Transverse colon (tissue), 4 donors: ENCODE data around the gene LDB2. TPM values are rescaled to one million over a fixed set of nuclear protein-coding genes. Genes with fewer than 3 reads are reported as not detected.

Experiments used
- DNase-seq: peaks from one replicate; pipeline ENCODE4 v3.0.0-alpha.2; 2019
- H3K27ac ChIP-seq, 4 donors: fragments of 200-600 bp; sonication (generic); 2 replicates each; pipeline ENCODE4 v1.5.1; 2016 to 2018; ENCODE audit warnings: inconsistent platforms in 4 of 4
- H3K27me3 ChIP-seq: fragments of 200-600 bp; sonication (generic); 2 replicates; pipeline ENCODE4 v1.5.1; 2017; ENCODE audit warnings: inconsistent platforms
- H3K36me3 ChIP-seq, 4 donors: fragments of 200-600 bp; sonication (generic); 2 replicates each; pipeline ENCODE4 v1.5.1; 2017 to 2019; ENCODE audit warnings: inconsistent platforms in 4 of 4
- H3K4me1 ChIP-seq, 4 donors: fragments of 200-600 bp; sonication (generic); 2 replicates each; pipeline ENCODE4 v1.5.1; 2017 to 2020; ENCODE audit warnings: inconsistent platforms in 4 of 4
- H3K4me3 ChIP-seq, 4 donors: fragments of 200-600 bp; sonication (generic); 1 replicate in 1 of 4; 2 replicates in 3 of 4; pipeline versions ENCODE4 v1.5.1 to v1.6.1; 2017 to 2019; ENCODE audit warnings: inconsistent platforms in 4 of 4
- H3K9me3 ChIP-seq, 2 donors: fragments of 200-600 bp; sonication (generic); 2 replicates each; pipeline ENCODE4 v1.5.1; 2017 to 2019; ENCODE audit warnings: inconsistent platforms in 2 of 2
- CTCF ChIP-seq, 5 experiments: fragments of 200-600 bp in 3 of 5; fragments of 450-650 bp in 2 of 5; sonication (generic) in 3 of 5; IDR thresholded peaks; 1 replicate in 2 of 5; 2 replicates in 3 of 5; pipeline ENCODE4 v1.5.1; 2016 to 2017; ENCODE audit warnings: antibody characterized with exemption in 5 of 5, inconsistent platforms in 3 of 5, mild to moderate bottlenecking in 2 of 5, moderate library complexity in 1 of 5
- EP300 ChIP-seq: sonication (generic); formaldehyde crosslinking; IDR thresholded peaks from one replicate; pipeline ENCODE4 v1.6.1; 2017; ENCODE audit warnings: antibody characterized with exemption, low read depth
- POLR2A ChIP-seq: fragments of 450-650 bp; IDR thresholded peaks from one replicate; pipeline ENCODE4 v1.6.1; 2016; ENCODE audit warnings: antibody characterized with exemption, mild to moderate bottlenecking, moderate library complexity
- POLR2AphosphoS5 ChIP-seq, 3 donors: sonication (generic); formaldehyde crosslinking; IDR thresholded peaks; one replicate each; pipeline ENCODE4 v1.6.1; 2016; ENCODE audit warnings: antibody characterized with exemption in 3 of 3
- WGBS, 2 donors: methylation state at CpG; one replicate each; pipeline ENCODE4 v1.1.5; 2018; ENCODE audit warnings: low coverage in 1 of 2; 5-methylcytosine and 5-hydroxymethylcytosine counted together
- in situ Hi-C, 4 donors: fragments of 200-750 bp; cut with MboI; loops; one replicate each; pipeline versions ENCODE4 v1.15.0 to v1.15.1; 2017; ENCODE audit warnings: low sequenced_read_pairs in 3 of 4, low pct_ligation_motif_present in 1 of 4, low pct_unique_long_range_greater_than_20kb in 1 of 4
- intact Hi-C: fragments of 100-400 bp; cut with DNase I; formaldehyde crosslinking; loops from one replicate; pipeline ENCODE4 v1.15.1; 2023; ENCODE audit warnings: low total_unique reads
- total RNA-seq, 4 donors: library from RNA; depleted of rRNA; stranded (reverse); fragments of >200 nt; gene quantifications; one replicate each; pipeline ENCODE4 v1.1.0, GENCODE V29; 2016

The LDB2 gene
- total RNA-seq, 4 donors from 2014 or later = 7.0 to 46.6 (median 8.9) TPM

- in situ Hi-C loops = no loop called here
- Histone ChIP-seq H3K9me3 (no peaks in the 10 kb centered on the region), H3K4me1 (no peaks in the 10 kb centered on the region), H3K36me3 (no peaks in the 10 kb centered on the region), H3K27ac (no peak overlapping the region), H3K27me3 (no peaks in the 10 kb centered on the region), H3K4me3 (no peak overlapping the region)
- intact Hi-C loops = no loop called here
- no peak for TF ChIP-seq POLR2AphosphoS5 (IDR thresholded peaks at IDR 0.05)
- TF ChIP-seq POLR2A = no peak
- TF ChIP-seq CTCF (IDR thresholded peaks at IDR 0.05) = no peak
- TF ChIP-seq EP300 = no peak
- DNase-seq = no peak
Measured at GRCh38 chr4:16580514-16580913, 317.9 kb downstream of the LDB2 start.

GRCh38 chr4:16579866-16580265 lies 318.6 kb downstream of the LDB2 start:
- in situ Hi-C loops = no loop called here
- WGBS, 2 donors = 43 to 56% methylated on average over 3 of the region's 3 CpGs
- no peak overlapping the region for H3K4me3 ChIP-seq
- H3K4me1 ChIP-seq = no peaks in the 10 kb centered on the region
- H3K36me3 ChIP-seq = no peaks in the 10 kb centered on the region
- H3K27ac ChIP-seq = no peak overlapping the region
- intact Hi-C loops = no loop called here
- H3K27me3 ChIP-seq = no peaks in the 10 kb centered on the region
- no peak for DNase-seq
- no peaks in the 10 kb centered on the region for H3K9me3 ChIP-seq
- TF ChIP-seq POLR2A = no peak
- no peak for TF ChIP-seq POLR2AphosphoS5 (IDR thresholded peaks at IDR 0.05)
- TF ChIP-seq CTCF (IDR thresholded peaks at IDR 0.05) = no peak
- TF ChIP-seq EP300 = no peak

GRCh38 chr4:16577177-16577576 lies 321.3 kb downstream of the LDB2 start:
- Histone ChIP-seq H3K4me3 (no peak overlapping the region), H3K4me1 (no peaks in the 10 kb centered on the region), H3K27me3 (no peaks in the 10 kb centered on the region), H3K9me3 (no peaks in the 10 kb centered on the region), H3K27ac (no peak overlapping the region), H3K36me3 (no peaks in the 10 kb centered on the region)
- TF ChIP-seq CTCF (IDR thresholded peaks at IDR 0.05) = no peak
- no peak for TF ChIP-seq POLR2A
- no peak for TF ChIP-seq EP300
- no peak for TF ChIP-seq POLR2AphosphoS5 (IDR thresholded peaks at IDR 0.05)
- in situ Hi-C loops (no loop called here), intact Hi-C loops (no loop called here)
- 91 to 100% methylated on average over 3 of the region's 3 CpGs for WGBS, 2 donors
- no peak for DNase-seq

- intact Hi-C loops (no loop called here), in situ Hi-C loops (no loop called here)
- no peak overlapping the region for H3K4me3 ChIP-seq
- no peaks in the 10 kb centered on the region for H3K9me3 ChIP-seq
- no peaks in the 10 kb centered on the region for H3K4me1 ChIP-seq
- TF ChIP-seq POLR2AphosphoS5 (IDR thresholded peaks at IDR 0.05) = no peak
- TF ChIP-seq CTCF (IDR thresholded peaks at IDR 0.05) = no peak
- TF ChIP-seq POLR2A = no peak
- TF ChIP-seq EP300 = no peak
- 88 to 91% methylated on average over 2 of the region's 2 CpGs for WGBS, 2 donors
- no peak overlapping the region for H3K27ac ChIP-seq
- DNase-seq = no peak
- H3K27me3 ChIP-seq = no peaks in the 10 kb centered on the region
- no peaks in the 10 kb centered on the region for H3K36me3 ChIP-seq
Measured at GRCh38 chr4:16574981-16575380, 323.5 kb downstream of the LDB2 start.
